ENCODE results near the gene RIC1. TPM values are rescaled to one million over a fixed set of nuclear protein-coding genes. Genes with fewer than 3 reads are reported as not detected.

The RIC1 gene
- total and polyA plus RNA-seq, 2 donors from 2014 or later: 2.9 to 21.1 TPM

- intact Hi-C loops (cut with DNase I): no loop called here
- TF ChIP-seq CTCF (IDR thresholded peaks at IDR 0.05; ENCODE audit: borderline replicate concordance, extremely low read depth, insufficient read depth): no peak
- Histone ChIP-seq H3K27ac (ENCODE audit: low read depth in 2 of 2, low read length in 2 of 2) (no peak overlapping the region), H3K9me3 (ENCODE audit: control insufficient read depth in 2 of 3, insufficient read depth in 1 of 3, low read length in 3 of 3) (no peaks in the 10 kb centered on the region), H3K27me3 (ENCODE audit: control insufficient read depth, insufficient read depth, low read length) (no peaks in the 10 kb centered on the region), H3K4me3 (ENCODE audit: low read length in 3 of 3) (no peak overlapping the region), H3K9ac (ENCODE audit: low read length in 3 of 3) (no peak overlapping the region), H3K36me3 (ENCODE audit: control insufficient read depth in 2 of 3, insufficient read depth in 3 of 3, low read length in 3 of 3) (no peaks in the 10 kb centered on the region), H3K4me1 (ENCODE audit: control insufficient read depth in 2 of 3, insufficient read depth in 2 of 3, low read depth in 1 of 3, low read length in 3 of 3) (no peaks in the 10 kb centered on the region)
- DNase-seq (no peak), FAIRE-seq (no peak)
Observed at GRCh38 chr9:5614985-5615384, 13.9 kb upstream of the RIC1 start.

- H3K27ac ChIP-seq (ENCODE audit: low read depth in 2 of 2, low read length in 2 of 2): no peak overlapping the region
- H3K9me3 ChIP-seq (ENCODE audit: control insufficient read depth in 2 of 3, insufficient read depth in 1 of 3, low read length in 3 of 3): no peaks in the 10 kb centered on the region
- intact Hi-C loops (cut with DNase I): no loop called here
- H3K27me3 ChIP-seq (ENCODE audit: control insufficient read depth, insufficient read depth, low read length): no peaks in the 10 kb centered on the region
- DNase-seq (no peak), FAIRE-seq (no peak)
- H3K9ac ChIP-seq (ENCODE audit: low read length in 3 of 3): no peak overlapping the region
- H3K36me3 ChIP-seq (ENCODE audit: control insufficient read depth in 2 of 3, insufficient read depth in 3 of 3, low read length in 3 of 3): no peaks in the 10 kb centered on the region
- no peak overlapping the region for H3K4me3 ChIP-seq (ENCODE audit: low read length in 3 of 3)
- no peak for TF ChIP-seq CTCF (IDR thresholded peaks at IDR 0.05; ENCODE audit: borderline replicate concordance, extremely low read depth, insufficient read depth)
- H3K4me1 ChIP-seq (ENCODE audit: control insufficient read depth in 2 of 3, insufficient read depth in 2 of 3, low read depth in 1 of 3, low read length in 3 of 3): no peaks in the 10 kb centered on the region
Observed at GRCh38 chr9:5617749-5618148, 11.2 kb upstream of the RIC1 start.

DNA sequence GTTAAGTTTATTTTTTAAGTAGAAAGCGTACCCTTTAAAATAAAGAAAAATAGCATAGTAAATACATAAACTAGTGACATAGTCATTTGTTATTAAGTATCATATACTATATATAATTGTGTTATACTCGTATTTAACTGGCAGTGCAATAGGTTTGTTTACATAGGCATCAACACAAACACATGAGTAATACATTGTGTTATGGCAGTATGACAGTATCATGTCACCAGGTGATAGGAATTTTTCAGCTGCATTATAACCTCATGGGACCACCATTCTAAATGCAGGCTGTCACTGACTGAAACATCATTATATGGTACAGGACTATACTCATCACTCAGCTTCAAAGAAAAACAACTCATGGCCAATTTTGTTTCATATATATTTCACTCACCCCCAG is 8.4 kb upstream of the RIC1 start:
- Histone ChIP-seq H3K36me3 (ENCODE audit: control insufficient read depth in 2 of 3, insufficient read depth in 3 of 3, low read length in 3 of 3) (no peaks in the 10 kb centered on the region), H3K27ac (ENCODE audit: low read depth in 2 of 2, low read length in 2 of 2) (no peak overlapping the region), H3K4me1 (ENCODE audit: control insufficient read depth in 2 of 3, insufficient read depth in 2 of 3, low read depth in 1 of 3, low read length in 3 of 3) (no peaks in the 10 kb centered on the region), H3K4me3 (ENCODE audit: low read length in 3 of 3) (no peak overlapping the region), H3K27me3 (ENCODE audit: control insufficient read depth, insufficient read depth, low read length) (no peaks in the 10 kb centered on the region), H3K9me3 (ENCODE audit: control insufficient read depth in 2 of 3, insufficient read depth in 1 of 3, low read length in 3 of 3) (no peaks in the 10 kb centered on the region), H3K9ac (ENCODE audit: low read length in 3 of 3) (no peak overlapping the region)
- no peak for FAIRE-seq
- intact Hi-C loops (cut with DNase I): no loop called here
- DNase-seq: no peak
- TF ChIP-seq CTCF (IDR thresholded peaks at IDR 0.05; ENCODE audit: borderline replicate concordance, extremely low read depth, insufficient read depth): no peak

GRCh38 chr9:5621327-5621726 is 7.6 kb upstream of the RIC1 start:
- no peaks in the 10 kb centered on the region for H3K27me3 ChIP-seq (ENCODE audit: control insufficient read depth, insufficient read depth, low read length)
- H3K9ac ChIP-seq (ENCODE audit: low read length in 3 of 3): no peak overlapping the region
- intact Hi-C loops (cut with DNase I): no loop called here
- DNase-seq (no peak), FAIRE-seq (no peak)
- no peak for TF ChIP-seq CTCF (IDR thresholded peaks at IDR 0.05; ENCODE audit: borderline replicate concordance, extremely low read depth, insufficient read depth)
- H3K27ac ChIP-seq (ENCODE audit: low read depth in 2 of 2, low read length in 2 of 2): no peak overlapping the region
- H3K4me1 ChIP-seq (ENCODE audit: control insufficient read depth in 2 of 3, insufficient read depth in 2 of 3, low read depth in 1 of 3, low read length in 3 of 3): no peaks in the 10 kb centered on the region
- no peak overlapping the region for H3K4me3 ChIP-seq (ENCODE audit: low read length in 3 of 3)
- H3K9me3 ChIP-seq (ENCODE audit: control insufficient read depth in 2 of 3, insufficient read depth in 1 of 3, low read length in 3 of 3): no peaks in the 10 kb centered on the region
- H3K36me3 ChIP-seq (ENCODE audit: control insufficient read depth in 2 of 3, insufficient read depth in 3 of 3, low read length in 3 of 3): no peaks in the 10 kb centered on the region
